Measurements from ENCODE around the gene ZEB2.

Gene ZEB2

DNA sequence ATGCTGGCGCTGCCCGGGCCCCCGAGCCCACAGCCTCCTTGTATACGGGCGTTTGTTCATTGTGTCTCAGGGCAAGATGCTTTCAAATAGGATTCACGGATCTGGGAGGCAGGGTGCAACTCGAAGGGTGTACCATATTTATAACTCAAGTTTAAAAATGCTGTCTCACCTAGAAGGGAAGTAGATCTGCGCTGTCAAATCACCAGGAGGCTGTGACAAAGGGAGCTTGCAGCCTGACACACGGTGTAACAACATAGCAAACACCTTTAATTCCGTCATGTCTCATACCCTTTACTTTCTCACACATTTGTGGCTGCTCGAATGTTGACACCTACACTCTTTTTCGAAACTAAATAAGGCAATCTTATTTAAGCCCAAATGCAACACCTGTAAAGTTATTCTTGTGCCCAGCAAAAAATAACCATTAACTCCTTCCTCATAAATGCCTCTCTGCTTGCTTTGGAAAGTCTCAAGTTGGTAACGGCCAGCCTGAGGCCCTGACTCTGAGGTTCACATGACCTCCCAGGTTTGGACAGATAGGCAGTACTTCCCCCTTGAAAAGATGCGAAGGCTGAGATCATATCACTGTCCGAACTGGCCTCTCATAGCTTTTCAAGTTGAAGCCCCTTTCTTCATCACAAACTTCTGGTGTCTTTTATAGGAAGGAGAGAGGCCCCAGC is 11.6 kb downstream of the ZEB2 start:
- TF ChIP-seq, protein P1, sequence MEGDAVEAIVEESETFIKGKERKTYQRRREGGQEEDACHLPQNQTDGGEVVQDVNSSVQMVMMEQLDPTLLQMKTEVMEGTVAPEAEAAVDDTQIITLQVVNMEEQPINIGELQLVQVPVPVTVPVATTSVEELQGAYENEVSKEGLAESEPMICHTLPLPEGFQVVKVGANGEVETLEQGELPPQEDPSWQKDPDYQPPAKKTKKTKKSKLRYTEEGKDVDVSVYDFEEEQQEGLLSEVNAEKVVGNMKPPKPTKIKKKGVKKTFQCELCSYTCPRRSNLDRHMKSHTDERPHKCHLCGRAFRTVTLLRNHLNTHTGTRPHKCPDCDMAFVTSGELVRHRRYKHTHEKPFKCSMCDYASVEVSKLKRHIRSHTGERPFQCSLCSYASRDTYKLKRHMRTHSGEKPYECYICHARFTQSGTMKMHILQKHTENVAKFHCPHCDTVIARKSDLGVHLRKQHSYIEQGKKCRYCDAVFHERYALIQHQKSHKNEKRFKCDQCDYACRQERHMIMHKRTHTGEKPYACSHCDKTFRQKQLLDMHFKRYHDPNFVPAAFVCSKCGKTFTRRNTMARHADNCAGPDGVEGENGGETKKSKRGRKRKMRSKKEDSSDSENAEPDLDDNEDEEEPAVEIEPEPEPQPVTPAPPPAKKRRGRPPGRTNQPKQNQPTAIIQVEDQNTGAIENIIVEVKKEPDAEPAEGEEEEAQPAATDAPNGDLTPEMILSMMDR (IDR thresholded peaks at IDR 0.05; ENCODE audit: low read depth, low read length), result no peak
- no peak for DNase-seq (ENCODE audit: extremely low read depth, low read depth)

DNA sequence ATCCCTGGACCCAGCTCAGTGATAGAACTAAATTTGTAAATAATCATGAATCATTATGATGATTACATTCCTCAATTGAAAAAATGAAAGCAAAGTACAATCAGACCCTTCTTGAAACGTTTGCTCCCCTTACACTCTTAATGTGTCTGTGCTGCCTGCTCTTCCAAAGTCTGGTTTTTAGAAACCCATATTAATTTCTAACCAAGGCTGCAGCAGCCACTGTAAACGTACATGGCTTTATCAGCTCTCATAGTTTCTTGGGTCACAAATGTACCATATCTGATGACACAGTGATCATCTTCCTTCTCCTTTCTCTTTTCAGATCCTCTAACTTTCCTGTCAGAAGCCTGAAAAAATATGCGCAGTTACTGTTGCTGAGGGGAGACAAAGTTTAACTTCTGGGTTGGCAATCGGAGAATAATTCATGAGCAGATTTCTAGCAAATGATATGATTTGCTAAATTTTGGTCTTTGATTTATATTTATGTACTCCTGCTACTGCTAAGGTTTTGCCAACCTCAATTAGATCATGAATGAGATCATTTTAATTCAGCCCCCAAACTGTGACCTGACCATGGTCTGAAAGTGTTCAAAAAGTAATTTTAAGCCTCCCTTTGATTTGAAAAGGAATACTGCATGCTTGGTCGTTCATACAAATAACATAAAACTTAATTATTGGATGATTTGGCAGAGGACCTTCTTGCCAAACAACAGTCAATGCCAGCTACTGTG is 12.3 kb downstream of the ZEB2 start:
- TF ChIP-seq, protein P1 (IDR thresholded peaks at IDR 0.05; ENCODE audit: low read depth, low read length), result no peak
- no peak for DNase-seq (ENCODE audit: extremely low read depth, low read depth)

DNA sequence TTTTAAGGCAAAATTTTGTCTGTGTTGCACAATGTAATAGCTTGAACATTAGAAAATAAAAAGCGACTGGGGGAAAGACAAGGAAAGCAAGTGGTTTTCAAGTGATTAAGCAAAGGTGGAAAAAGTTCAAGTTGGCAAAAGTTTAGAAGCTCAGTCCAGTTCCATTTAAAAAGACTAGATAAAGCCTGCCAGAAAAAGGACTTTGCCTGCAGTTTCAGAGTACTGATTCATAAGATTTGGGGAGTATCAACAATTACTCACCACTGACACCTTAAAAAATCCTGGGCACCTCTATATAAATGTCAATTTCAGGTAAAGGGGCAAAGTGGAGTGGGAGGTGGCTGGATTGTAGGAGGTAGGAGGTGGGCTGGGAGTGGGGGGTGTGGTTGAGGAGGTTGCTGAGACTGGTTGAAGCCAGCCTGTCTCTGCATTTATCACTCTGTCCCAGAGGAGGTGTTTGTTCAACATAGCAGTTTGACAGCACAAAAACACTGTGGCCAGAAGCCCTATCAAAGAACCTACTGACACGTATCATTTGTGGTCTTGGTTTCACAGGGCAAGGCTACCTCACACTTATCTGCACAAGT is 14.6 kb downstream of the ZEB2 start:
- DNase-seq (ENCODE audit: extremely low read depth, low read depth), result no peak
- TF ChIP-seq, protein P1 (IDR thresholded peaks at IDR 0.05; ENCODE audit: low read depth, low read length), result no peak

DNA sequence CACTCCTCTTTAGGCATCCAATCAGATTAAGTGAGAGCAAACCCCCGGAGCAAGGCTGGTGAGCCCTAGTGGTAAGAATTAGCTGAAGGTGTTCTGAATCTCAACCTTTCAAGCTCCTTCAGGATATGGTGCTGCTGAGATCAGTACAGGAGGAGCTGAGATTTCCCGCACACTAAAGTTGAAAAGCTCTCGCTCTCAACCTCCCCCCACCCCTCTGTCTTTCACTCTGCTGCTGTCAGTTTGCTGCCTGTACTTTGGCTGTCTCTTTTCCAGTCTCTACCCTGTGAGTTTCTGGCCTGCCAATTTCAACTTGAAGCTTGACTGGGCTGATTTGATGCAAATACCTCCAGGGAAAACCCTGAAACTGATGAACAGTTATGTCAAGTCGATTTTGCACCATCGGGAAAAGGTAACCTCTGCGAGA is 15.7 kb downstream of the ZEB2 start:
- TF ChIP-seq, protein P1 (IDR thresholded peaks at IDR 0.05; ENCODE audit: low read depth, low read length), result no peak
- DNase-seq (ENCODE audit: extremely low read depth, low read depth), result no peak

DNA sequence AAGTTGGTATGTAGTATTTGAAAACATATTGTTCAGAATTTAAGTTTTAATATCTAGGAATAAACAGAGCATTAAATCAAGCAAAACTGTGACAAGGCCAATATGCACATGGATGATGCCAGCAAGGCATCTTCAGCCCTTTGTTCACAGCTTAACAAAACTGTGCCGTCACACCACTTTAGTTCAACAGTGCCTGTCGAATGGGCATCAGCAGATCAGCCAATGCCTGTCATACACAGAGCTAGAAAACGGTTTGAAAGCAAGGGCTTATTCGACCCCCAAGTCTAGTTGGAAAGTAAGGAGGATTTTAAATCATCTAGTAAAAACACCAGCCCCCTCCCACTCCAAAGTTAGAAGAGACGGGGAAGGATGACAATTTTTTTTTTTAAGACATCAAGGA is 16.7 kb downstream of the ZEB2 start:
- no peak for DNase-seq (ENCODE audit: extremely low read depth, low read depth)
- TF ChIP-seq, protein P1 (IDR thresholded peaks at IDR 0.05; ENCODE audit: low read depth, low read length), result no peak

DNA sequence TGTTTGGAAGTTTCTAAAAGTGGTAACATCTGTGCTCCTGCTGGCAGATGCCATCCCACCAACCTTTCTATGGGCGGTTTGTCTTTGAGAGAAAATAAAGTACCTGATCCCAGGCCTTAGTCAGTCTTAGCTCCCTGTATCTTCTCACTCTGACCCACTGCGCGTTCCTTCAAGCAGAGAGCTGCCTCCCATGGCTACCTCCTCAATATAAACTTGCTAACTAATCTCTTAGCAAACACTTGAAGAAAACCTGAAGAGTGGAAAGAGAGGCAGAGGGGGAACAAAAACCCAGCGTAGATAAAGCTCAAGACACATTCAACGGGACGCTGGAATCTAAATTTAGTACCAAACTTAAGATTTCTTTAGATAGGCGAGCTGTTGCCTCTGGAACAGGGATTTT is 17.6 kb downstream of the ZEB2 start:
- TF ChIP-seq, protein P1 (IDR thresholded peaks at IDR 0.05; ENCODE audit: low read depth, low read length), result no peak
- DNase-seq (ENCODE audit: extremely low read depth, low read depth), result no peak

DNA sequence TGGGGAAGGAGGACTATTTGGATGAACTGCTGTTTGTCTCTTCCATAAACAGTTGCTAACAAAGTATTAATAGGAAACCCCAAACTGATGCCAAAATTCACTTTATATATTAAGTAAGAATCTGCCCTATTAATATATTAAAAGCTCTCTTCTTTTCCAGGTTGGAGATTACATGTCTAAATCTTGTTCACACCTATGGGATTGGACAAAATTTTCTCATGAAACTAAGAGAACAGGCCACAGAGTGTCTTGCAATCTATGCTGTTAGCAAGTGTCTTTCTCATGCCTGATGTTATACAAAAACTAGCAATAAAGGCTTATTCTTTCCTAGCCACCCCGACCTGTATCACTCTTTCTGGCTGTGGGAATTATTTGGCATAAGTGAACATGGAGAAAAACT is 18.3 kb downstream of the ZEB2 start:
- TF ChIP-seq, protein P1 (IDR thresholded peaks at IDR 0.05; ENCODE audit: low read depth, low read length), result no peak

More for the DNA sequence above, 18.3 kb downstream of the ZEB2 start:
- DNase-seq (ENCODE audit: extremely low read depth, low read depth), result no peak

Data from AG09319 (cell line).